T1000 (cell line): ENCODE measurements around the gene MEGF11.

ENCODE experiments used
- DNase-seq: peaks from one replicate; lab custom pipeline; 2025; ENCODE audit warnings: mixed read lengths; lab: John Stamatoyannopoulos, UW

MEGF11 gene

DNA sequence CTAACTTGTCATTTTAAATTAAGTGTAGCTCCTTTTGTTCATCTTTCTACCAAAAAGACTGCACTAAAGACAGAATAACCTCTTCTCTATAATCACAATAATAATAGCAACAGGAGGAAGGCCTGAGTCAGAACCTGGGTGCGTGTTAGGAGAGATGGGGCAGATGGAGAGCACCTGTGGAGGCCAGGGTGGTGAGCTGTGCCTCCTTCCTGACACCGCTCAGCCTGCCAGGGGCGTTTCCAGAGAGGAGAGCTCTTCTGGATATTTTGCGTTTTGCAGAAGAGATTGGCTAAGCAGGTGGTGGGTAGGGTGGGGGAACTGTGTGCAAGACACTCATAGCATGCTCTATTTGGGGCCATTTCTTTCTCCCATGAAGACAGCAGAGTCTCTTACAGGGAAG, 83.5 kb downstream of the MEGF11 start:
- DNase-seq: no peak

DNA sequence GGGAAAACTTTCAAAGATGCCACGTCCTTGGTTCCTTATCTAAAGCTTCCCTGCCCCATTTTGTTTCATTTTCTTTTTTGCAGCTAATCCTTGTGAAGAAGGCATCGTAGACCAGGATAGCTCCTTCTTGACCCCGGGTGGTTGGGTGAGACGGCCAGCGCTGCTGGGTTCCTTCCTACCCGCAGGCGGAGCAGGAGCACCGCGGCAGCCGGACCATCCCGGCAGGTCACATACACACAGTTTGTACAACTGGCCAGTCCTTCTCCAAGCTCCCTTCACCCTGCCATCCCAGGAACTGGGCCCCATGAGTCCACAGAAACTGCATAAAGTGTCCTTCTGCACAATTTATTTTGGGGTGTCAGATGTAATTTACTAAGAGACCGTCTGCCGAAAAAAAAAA, 83.9 kb downstream of the MEGF11 start:
- no peak for DNase-seq

DNA sequence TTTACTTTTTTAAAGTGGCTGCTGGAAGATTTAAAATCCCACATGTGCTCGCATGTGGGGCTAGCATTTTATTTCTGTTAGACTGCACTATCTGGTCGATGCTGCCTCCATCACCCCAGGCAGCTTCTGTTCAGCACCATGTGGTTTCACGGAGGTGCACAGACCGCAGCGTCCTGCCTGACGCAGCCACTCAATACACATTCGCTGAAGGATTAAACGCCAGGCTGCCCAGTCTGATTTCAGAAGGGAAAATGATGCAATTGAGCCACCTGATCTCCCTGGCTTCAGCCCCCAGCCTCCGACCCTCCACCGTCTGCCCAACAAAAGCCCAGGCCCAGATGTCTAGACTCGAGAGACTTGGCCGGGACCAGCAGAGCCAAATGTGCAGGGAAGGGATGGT, 84.5 kb downstream of the MEGF11 start:
- no peak for DNase-seq

DNA sequence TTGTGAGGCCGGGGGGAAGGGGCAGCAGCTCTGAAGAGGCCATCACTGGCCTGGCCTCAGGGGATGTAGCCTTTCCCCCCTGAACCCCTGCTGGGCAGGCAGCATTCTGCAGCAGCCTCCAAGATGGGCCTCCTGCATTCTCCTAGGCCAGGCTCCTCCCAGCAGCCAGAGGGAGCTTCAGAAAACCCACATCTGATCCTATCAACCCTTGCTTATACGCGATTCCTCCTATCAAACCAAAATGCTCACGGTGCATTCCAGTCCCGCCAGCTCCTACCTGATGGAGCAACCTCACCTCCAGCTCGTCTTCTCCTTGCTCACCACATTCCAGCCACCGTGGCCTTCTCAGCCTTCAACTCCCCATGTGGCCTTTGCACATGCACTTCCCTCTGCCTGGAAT, 85.7 kb downstream of the MEGF11 start:
- no peak for DNase-seq

DNA sequence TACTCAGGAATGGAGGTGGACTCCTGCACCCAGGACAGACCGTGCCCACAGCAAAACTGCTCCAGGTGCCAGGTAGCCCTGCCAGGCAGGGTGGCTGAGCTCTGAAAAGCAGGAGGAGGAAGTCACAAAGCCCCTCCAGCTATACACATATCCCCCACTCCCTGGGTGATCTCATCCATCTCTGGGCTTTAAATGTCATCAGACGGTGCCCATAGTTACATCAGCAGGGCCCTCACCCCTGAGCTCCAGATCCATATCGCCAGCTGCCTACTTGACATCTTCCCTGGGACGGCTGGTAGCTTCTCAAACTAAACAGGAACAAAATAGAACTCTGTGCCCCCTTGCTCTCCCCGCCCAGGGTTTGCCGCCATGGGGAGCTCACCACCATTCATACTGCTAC, 87.7 kb downstream of the MEGF11 start:
- no peak for DNase-seq

DNA sequence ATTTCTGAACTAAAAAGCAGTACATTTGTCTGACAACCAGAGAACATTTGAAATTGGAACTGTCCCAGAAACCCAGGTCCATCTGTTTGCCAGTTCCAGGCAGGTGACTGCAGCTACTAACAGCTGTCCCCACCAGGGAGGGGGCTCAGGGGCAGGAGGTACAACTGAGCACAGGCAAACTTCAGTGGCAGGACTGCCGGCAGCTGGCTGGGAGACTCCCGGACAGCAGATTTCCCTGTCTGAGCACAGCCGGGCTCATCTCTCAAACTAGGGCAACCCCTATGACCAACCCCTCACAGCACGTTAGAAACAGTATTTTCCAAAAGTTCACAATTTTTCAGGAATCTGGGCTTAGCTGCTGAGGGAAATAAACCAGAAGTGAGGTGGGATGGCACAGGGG, 88.8 kb downstream of the MEGF11 start:
- DNase-seq: no peak

DNA sequence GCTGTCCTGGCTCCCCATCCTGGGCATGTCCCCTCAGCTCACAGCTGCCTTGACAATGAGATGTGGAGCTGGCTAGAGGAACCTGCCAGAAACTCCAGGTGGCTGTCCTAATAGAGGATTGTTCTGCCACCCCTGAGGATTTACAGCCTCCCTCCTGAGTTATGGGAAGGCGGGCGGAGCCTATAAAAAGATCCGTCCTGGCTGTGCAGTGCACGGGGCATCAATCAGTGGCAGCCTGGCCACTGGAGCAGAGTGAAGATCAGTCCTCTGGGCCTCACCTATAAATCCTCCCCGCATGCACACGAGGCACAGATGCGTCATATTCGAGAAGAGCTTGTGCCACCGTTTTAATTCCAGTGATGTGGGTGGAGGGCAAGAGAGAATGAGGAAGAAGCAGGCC, 90.0 kb downstream of the MEGF11 start:
- no peak for DNase-seq

DNA sequence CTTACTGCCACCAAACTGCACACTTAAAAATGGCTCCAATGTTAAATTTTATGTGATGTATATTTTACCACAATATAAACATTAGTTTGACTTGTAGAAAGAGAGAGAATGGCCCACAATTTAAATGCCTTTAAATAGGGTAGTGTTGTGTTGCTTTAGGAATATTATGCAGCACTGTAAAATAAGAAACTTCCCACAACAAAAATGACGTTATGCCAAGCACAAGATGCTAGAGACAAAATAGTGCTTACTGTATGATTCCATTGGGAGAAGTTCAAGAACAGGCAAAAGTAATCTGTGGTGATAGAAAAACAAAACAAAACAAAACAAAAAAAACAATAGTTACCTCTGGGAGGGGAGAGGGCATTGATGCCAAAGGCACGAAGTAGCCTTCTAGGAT, 91.3 kb downstream of the MEGF11 start:
- DNase-seq: no peak

DNA sequence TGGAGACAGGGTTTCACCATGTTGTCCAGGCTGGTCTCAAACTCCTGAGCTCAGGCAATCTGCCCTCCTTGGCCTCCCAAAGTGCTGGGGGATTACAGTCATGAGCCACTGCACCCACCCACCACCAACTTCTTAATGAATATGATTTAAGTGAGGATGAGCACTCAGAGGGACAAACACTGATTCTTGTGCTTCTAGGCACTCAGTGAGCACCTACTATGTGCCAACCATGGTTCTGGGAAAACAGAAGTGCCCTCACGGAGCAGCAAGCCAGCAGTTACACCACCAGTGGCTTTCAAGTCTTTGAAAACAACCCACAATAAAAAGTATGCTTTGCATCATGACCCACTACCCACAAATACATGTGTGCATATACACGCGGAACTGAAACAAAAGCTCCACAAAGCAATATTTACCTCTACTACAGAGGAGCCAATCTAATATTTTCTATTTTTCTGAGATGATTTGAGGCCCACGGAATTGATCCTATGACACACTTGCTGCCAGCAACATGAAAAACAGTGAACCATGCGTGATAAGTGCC, 91.9 kb downstream of the MEGF11 start:
- no peak for DNase-seq

DNA sequence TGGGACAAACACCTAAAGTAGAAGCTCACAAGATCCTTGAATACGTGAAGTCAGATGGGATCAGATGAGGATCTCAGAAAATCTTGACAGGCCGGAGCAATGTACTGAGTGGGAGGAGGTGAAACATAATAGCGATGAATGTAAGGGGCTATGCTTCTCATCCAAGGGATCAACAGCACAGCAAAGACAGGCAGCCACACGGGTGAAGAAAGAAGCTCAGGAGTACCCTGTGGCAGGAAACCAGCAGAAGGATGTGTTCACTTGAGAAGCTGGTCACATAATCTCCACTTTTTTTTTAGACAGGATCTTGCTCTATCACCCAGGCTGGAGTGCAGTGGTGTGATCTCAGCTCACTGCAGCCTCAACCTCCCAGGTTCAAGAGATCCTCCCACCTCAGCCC, 92.4 kb downstream of the MEGF11 start:
- DNase-seq: no peak

DNA sequence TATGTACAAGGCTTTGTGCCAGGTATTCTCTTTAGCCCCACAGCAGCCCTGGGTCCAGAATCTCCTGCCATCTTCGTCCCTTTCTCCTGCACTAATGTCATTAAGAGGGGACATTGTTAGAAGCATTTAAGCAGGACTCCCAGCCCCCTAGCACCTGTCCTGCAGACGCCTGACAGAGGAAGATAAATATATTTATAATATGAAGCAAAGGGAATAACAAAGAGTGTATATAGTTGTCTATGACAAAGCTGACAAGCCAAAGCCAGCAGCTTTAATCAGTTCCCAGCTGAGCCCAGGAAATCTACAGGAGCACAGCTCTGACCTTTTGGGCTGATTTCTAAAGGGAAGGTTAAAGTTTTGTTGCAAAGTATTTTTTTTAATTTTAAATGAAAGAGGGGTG, 96.0 kb downstream of the MEGF11 start:
- DNase-seq: no peak

DNA sequence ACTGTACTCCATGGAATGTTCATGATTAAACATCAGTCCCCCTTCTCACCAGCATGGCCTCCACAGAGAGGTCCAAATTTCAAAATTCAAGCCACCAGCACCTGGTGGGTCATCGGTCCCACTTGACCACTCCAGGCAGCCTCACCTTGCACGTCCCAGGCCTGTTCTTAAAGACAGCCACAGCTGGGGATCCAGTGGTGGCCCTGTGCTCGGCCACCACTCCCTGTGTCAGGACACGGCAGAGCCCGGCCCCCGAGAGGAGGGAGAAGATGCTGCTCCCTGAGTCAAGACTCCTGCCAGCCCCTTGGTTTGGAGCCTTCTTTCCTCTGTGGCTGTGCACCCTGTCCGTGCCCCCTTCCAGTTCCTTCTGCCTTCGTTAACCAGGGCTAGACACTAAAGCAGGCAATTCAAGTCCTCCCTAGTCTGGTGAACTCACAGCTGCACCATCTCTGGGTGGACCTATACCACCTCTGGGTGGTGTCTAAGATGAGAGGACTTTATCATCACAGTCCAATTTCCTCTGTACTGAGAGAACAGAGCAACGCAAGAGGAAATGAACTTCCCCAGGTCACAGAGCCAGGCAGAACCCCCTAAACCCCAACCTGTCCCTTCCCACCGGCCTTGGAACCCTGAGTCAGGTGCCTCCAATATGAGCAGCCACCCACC, 97.1 kb downstream of the MEGF11 start:
- DNase-seq: no peak

DNA sequence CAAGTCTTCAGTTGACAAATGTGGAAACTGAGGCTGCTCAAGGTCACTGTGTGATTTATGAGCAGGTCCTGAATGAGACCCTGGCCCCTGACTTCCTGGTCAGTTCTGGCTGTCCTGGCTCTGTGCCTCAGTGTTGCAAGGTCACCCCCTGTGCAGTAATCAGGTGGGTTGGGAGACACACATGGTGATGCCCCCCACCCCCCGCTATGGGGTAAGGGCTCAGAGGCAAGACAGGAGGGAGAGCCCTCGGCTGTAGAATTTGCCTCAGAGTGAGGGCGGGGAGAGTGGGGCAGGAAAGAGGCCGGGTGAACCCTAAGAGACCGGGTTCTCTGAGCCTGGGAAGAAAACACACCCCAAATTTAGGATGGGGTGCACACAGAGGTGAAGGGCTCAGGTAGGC, 98.5 kb downstream of the MEGF11 start:
- no peak for DNase-seq

DNA sequence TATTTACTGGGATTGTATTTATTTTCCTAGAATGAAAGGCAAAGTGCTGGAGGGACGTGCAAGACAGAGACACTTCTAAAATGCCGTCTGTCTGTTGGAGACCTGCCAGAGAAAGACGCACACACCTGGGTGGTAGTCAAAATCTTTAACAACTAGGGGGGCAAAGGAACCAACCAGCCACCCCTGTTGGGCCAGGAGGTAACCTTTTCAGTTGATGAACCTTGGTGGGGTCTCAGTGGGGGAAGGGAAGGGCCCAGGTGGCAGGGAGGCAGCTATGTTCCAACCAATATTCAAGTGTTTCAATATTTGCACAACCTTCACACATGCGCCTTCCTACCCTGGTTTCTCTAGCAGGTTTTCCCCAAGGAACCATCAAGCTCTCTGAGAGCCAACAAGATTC, 99.0 kb downstream of the MEGF11 start:
- no peak for DNase-seq

DNA sequence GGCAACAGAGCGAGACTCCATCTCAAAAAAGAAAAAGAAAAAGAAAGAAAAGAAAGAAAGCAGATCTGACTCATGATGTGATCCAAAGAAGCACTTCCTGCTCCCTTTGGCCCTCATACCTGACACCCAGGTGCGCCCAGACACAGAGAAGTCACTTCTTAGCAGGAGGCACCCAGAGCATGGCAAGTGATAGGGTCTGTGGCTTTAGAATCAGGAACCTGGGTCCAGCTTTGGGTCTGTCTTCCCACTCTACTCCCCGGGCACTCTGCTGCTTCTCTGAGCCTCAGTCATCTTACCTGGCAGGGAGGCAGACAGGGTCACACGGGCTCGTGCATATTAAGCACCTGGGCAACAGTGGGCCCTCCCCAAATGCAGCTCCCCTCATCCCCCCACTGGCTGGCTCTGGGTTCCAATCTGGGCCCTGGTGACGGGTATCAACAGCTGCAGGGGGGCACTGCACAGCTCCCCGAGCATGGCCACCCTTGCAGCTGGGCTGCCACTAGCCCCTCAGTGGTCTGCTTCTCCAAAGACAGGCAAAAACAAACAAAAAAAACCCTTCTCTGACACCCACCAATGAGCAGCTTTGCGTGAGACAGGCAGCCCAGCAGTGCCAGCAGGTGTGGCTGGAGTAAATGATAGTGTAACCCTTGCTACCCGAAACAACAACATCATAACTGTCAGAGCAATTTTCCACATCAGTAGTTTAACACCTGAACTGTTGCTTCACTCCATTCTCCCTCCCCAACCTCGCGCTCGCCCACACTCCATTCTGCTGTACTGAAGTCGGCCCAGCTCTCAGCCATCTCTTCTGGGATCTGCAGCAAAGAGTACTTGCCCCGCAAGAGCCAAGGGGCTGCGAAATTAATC, 99.8 kb downstream of the MEGF11 start:
- DNase-seq: no peak

DNA sequence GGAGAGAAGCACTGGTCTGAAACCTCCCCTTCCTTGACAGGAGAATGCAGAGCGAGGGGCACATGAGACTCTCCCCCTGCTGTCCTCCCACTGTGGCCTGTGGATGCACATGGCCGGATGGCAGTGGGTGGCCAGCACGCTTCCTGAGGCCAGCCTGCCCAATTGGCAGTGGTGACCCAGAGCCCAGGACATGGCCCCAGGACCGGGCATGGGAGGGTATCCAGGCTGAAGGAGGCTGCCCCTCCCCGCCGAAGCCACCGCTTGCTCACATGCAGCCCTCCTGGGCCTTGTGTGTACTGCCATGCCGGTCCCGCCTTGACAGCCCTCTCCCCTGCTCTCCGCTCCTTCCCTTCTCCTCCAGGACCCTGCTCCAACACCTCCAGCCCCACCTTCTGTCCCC, 100.9 kb downstream of the MEGF11 start:
- DNase-seq: no peak

DNA sequence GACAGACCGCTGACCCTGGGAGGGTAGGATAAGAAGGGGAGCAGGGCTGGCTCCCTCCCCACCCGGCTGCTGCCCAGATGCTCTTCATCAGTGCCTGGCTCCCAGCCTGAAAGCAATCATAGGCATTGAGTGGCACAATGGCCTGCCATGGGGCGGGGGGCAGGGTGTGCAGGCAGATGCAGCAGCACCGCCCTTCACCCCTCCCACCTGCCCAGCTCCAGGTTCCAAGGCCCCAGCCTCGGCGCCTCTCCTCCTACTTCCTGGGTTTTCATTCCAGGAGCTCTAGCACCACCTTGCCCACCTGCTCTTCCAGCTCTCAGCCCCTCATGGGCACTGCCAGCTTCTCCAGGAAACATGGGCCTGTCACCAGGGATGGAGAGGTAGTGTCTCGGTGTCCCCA, 101.7 kb downstream of the MEGF11 start:
- DNase-seq: no peak

DNA sequence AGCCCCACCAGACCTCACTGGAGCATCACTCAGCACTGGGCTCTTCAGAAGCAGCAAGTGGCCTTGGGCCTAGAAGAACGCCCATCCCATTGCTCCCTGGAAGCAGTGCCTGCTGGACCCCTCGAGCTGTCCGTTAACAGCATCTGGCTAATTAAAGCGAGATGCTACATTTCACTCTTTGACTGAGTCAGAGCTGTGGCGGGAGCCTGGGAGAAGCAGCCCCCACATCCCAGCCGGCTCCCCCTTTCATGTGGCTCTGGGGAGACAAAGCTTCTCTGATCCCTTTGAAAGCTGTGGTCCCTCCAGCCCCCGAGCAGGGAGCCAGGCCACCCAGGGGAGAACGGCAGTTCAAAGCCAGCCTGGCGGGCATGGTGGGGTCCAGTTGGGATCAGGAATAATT, 103.7 kb downstream of the MEGF11 start:
- no peak for DNase-seq

DNA sequence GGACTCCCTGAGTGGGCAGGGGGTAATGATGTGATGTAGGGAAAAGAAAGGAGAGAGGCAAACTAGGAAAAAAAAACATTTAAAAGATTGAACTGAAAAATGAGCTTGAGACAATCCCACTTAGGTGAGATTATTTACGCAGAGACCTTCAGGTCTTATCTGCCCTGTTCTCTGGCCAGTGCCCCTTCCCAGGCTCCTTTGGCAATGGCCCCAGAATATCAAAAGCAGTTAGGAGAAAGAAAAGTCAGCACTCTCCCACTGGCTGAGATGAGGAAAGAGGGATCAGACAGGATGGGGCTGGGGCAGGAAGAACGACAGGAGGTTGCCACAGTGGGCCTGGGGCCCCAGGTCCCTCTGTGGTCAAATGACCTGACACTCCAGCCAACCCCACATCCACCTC, 105.4 kb downstream of the MEGF11 start:
- DNase-seq: no peak

DNA sequence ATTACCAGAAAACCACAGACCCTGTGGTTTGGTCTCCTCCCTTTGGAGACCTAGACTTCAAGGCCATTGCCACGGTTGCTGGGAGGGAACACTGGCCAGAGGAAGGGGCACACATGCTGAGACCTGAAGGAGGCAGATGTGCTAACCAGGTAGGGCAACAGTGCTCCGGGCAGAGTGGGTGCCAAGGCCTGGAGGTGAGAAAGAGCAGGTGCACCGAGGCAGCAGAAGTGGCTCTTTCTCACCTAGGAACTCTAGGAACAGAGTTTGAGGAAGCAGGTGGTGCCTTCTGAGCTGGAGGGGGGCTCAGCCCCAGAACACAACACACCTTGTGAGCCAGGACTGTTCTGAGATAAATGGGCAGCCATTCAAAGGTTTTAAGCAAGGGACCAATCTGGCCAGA, 106.1 kb downstream of the MEGF11 start:
- no peak for DNase-seq

DNA sequence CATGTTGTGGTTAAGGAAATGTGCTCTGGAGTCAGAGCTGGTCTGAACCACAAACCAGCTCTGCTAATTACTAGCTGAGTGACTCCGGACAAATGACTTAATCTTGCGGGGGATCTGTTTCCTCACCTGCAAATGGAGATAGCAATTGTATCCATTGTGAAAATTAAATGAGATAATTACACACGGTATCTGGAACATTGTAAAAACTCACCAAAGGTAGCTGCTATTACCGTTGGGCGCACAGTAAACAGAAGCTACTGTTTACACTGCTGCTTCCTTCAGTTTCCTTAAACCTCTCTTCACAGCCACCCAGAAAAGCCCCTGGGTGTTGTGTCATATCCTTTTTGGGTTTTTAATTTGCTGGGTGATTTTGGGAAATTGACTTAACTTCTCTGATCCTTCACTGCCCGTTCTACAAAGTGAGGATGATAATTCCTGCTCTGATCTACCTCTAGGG, 107.8 kb downstream of the MEGF11 start:
- no peak for DNase-seq

DNA sequence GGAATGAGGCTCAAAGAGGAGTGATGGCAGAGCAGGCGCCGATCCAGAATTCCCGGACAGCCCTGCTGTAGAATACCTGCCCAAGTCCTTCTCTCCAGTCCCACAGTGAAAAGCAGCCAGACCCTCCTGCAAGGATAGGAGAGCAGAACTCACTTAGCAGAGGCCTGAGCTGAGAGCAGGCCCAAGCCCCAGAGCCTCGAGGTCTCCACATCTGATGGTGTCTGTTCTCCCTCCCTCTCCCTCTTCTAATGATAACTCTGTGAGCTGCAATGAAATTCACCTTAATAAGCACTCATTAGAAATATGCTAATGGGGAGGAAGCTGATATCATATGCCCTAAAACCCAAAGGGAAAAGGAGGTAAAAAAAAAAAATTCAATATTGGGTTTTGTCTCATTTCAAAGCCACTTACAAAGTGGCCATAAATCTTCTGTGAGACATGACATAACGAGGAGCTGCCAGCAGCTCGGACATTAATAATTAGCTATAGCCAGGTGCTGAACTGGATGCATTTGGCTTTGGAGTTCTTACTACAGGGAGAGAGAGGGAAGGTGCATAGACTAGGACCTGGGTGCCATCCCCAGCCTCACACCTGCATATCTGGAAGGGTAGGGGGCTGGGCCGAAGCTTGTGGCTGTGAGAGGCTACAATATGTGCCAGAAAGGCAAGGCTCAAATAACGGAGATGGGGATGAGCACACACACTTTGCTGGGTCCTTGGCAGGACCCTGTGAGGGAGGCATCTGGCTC, 108.4 kb downstream of the MEGF11 start:
- no peak for DNase-seq

DNA sequence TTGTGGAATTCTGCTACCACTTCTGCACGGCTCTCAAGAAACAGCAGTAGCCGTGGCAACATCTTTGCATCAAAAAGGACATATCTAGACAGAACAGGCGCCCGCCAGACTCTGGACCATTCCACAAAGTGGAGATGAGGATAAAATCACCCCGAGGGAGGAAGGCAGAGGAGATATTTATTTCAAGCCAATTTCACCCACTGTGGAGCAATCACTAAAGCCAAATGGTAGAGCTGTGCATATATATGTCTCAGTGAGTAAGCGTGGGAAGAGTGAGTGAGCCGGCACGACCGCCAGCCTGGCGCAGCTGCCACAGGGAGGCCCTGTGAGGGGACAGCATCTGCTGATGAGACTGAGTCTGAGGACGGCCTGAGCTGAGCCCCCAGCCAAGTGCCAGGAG, 111.3 kb downstream of the MEGF11 start:
- DNase-seq: no peak
